Fibroblast of the aortic adventitia (primary cell): Measurements from ENCODE around the gene C2orf76. TPM values are rescaled to one million over a fixed set of nuclear protein-coding genes. Genes with fewer than 3 reads are reported as not detected.
"Not testable (repeated sequence)": the region's sequence is repeated elsewhere in the genome, so short reads cannot be mapped to it uniquely, and the experiment has no call there.

Experiments used
- DNase-seq: peaks from one replicate; pipeline ENCODE4 v3.0.0-alpha.2; 2010; ENCODE audit warnings: low read depth
- H3K4me3 ChIP-seq: 2 replicates; pipeline ENCODE4 v1.5.1; 2011; ENCODE audit warnings: low read depth, mild to moderate bottlenecking, control low read depth, low read length, moderate library complexity
- CTCF ChIP-seq: IDR thresholded peaks from 2 replicates; pipeline ENCODE4 v1.5.1; 2011; ENCODE audit warnings: mild to moderate bottlenecking, low read length, control low read depth, inconsistent platforms; ENCODE audit not compliant: insufficient read depth
- total RNA-seq: library from RNA; depleted of rRNA; stranded (reverse); fragments of >200 nt; gene quantifications from 2 replicates; pipeline ENCODE4 v1.2.3, GENCODE V29; 2012; ENCODE audit warnings: low replicate concordance

Gene C2orf76
- total RNA-seq, 1 donor: 21.4 TPM

GRCh38 chr2:119405151-119405550 lies 38.5 kb upstream of the C2orf76 start:
- TF ChIP-seq CTCF: no peak
- H3K4me3 ChIP-seq: no peak overlapping the region
- DNase-seq: no peak

- not testable (repeated sequence) for DNase-seq, H3K4me3 ChIP-seq
Measured at GRCh38 chr2:119403618-119404017, 37.0 kb upstream of the C2orf76 start.

- H3K4me3 ChIP-seq: no peak overlapping the region
- TF ChIP-seq CTCF: no peak
- peak; percentile 23 for DNase-seq
Measured at GRCh38 chr2:119402645-119403560, 36.3 kb upstream of the C2orf76 start.

- no peak for TF ChIP-seq CTCF
- DNase-seq: no peak
- H3K4me3 ChIP-seq: no peak overlapping the region
Measured at GRCh38 chr2:119402106-119402505, 35.5 kb upstream of the C2orf76 start.

GRCh38 chr2:119397196-119397595 lies 30.6 kb upstream of the C2orf76 start:
- no peak for TF ChIP-seq CTCF
- DNase-seq: no peak
- no peak overlapping the region for H3K4me3 ChIP-seq

- H3K4me3 ChIP-seq: no peak overlapping the region
- DNase-seq: no peak
- no peak for TF ChIP-seq CTCF
Measured at GRCh38 chr2:119393971-119394748, 27.5 kb upstream of the C2orf76 start.
